GM19240 (cell line): ENCODE measurements around the gene GCNA.
"Not testable (repeated sequence)": the region's sequence is repeated elsewhere in the genome, so short reads cannot be mapped to it uniquely, and the experiment has no call there.

Experiments used
- DNase-seq: peaks from one replicate; pipeline ENCODE4 v3.0.0; 2011; ENCODE audit warnings: low spot score; ENCODE audit not compliant: insufficient read length

GCNA gene

DNA sequence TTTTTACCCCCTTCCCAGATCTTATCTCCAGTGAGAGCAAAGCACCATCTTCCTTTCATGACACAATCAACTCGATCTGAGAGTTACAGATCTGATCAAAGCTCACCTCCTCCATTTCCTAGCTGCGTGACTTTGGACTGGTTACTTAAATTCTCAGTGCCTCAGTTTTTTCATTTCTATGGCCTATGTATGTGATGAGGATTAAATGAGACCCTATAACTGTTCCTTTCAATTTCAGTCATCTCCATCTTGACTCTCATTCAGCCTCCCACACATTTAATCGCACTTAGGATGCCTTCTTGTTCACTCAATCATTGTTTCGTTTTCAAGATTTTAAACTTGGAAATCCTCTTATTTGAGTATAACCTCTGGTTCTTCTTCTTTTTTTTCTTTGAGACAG, 60.2 kb downstream of the GCNA start:
- no peak for DNase-seq

- DNase-seq = no peak
Measured at GRCh38 chrX:71640002-71640401, 61.8 kb downstream of the GCNA start.

GRCh38 chrX:71644406-71644805, 66.2 kb downstream of the GCNA start:
- not testable (repeated sequence) for DNase-seq

DNA sequence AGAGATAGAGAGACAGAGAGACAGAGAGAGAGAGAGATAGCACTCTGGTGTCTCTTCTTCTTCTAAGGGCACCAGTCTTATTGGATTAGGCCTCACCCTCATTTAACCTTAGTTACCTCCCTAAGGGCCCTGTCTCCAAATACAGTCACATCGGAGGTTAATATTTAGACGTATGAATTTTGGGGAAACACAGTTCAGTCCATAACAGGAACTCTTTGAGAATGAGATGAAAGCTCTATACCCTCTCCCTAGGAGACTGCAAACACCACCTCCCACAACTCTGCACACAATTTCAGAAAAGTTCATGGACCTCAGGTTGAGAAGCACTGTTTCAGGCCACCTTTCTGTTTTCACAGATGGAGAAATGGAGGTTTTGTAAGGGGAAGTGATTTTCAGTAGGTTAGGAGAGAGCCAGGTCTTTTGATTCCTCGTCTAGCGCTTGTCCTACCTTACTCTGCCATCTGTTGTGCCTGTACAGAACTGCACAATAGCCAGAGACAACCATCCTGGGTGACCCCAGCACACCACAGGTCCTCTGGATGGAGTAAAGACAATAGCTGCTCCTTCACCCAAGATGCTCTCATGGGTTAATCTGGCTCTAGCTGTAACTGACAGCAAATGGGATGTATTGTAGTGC, 72.2 kb downstream of the GCNA start:
- DNase-seq = no peak

DNA sequence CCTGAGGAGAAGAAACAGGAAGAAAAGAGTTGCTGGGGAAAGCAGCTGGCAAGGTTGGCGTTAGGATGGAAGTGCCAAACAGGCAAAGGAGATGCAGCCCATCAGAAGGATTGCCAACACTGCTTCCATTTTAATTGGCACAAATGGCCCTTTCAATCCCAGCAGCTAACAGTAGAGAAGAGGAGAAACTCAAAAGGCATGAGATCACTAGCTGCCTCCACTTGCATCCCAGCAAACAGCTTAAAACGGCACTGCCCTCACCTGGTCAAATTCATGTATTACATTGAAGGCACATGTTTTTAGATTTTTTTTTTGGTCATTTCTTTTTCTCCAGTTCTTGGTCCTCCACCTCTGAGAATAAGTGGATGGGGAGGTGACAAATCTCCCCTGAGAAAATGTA, 74.2 kb downstream of the GCNA start:
- DNase-seq = no peak

DNA sequence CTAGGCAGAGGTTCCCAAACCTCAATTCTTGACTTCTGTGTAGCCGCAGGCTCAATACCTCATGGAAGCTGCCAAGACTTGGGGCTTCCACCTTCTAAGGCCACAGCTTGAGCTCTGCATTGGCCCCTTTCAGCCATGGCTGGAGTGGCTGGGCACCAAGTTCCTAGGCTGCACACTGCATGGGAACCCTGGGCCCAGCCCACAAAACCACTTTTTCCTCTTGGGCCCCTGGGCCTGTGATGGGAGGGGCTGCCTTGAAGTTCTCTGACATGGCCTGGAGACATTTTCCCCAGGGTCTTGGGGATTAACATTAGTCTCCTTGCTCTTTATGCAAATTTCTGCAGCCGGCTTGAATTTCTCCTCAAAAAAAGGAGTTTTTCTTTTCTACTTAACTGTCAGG, 75.1 kb downstream of the GCNA start:
- no peak for DNase-seq

DNA sequence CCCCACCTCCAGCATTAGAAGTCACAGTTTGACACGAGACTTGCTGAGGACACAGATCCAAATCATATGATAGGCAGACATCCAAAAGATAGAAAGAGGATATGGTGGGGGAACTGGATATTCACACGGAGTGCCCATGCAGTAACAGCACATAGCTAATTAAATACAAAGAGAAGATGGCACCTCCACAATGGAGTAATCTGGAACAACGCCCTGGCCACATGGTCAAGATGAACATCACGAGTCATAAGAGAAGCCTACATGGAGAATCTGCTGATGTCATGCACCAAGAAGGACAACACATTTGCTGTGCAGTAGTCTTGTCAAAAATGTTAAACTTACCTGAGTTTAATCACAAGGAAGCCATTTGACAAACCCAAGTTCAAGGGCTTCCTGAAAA, 79.0 kb downstream of the GCNA start:
- no peak for DNase-seq

GRCh38 chrX:71659342-71659741, 81.1 kb downstream of the GCNA start:
- no peak for DNase-seq

- no peak for DNase-seq
Measured at GRCh38 chrX:71659959-71660358, 81.7 kb downstream of the GCNA start.

GRCh38 chrX:71660562-71661416, 82.6 kb downstream of the GCNA start:
- DNase-seq = no peak

DNA sequence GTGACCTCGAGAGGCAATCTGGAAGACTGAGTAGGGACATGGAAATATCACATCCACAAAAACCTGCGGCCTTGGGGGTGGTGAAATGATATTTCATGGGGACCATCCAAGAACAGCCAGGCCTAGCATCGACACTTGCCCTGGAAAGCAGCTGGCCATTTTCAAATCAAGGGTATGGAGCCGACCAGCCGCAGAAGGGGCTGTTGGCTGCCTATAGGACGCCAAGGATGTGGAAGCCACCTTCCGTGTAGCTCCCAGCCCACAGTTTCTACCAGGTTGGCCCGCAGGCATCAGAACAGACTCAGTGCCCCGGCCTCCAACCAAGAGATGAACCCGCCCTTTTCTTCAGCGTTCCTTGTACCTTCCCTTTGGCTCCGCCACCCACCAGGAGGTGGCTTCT, 83.7 kb downstream of the GCNA start:
- DNase-seq = no peak

DNA sequence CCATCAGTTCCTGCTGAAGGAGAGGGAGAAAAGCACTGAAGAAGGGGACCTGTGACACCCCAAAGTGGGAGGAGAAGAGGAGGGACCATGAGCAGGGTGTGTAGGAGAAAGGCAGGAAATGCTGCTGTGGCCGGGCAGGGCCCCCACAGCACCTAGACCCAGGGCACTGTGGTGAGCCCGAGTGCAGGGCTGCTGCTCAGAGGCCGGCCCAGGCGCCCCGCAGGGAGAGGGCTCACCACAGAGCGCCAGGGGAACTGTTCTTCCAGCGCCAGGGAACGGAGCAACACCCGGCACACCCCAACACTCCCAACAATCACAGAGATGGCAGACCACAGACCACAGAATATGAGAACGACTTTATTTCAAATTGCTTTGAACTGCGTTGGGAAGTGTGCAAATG, 84.4 kb downstream of the GCNA start:
- DNase-seq = not testable (repeated sequence)
